HG03460 (cell line): Measurements from ENCODE around the gene PLA2G2C.
"Not testable (repeated sequence)": the region's sequence is repeated elsewhere in the genome, so short reads cannot be mapped to it uniquely, and the experiment has no call there.

Source experiments
- ATAC-seq: cut with Tn5 transposase; IDR thresholded peaks from one replicate; pipeline ENCODE4 v1.9.1; 2021; ENCODE audit not compliant: unreplicated experiment

Gene PLA2G2C

GRCh38 chr1:20138346-20138745 is 48.0 kb downstream of the PLA2G2C start:
- ATAC-seq = no peak

DNA sequence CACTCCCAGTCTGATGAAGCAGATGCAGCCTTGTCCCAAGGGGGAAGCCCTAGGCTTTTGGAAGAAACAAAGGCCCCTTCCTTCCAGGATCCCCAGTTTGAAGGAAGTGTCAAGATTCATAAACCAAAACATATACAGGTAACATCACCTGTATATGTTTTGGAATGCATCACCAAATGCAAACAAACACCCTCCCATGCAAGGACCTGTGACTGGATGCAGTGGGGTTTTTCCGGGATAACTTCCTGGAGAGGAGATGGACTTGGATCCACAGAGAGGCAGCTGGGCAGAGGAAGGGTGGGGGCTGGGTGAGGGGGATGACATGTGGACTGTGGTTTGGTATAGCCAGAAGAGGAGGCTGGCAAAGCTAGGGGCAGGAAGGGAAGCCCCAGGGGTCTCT is 48.7 kb downstream of the PLA2G2C start:
- ATAC-seq = no peak

- ATAC-seq = no peak
These were observed 49.3 kb downstream of the PLA2G2C start for GRCh38 chr1:20137055-20137454.

GRCh38 chr1:20136249-20136648 is 50.1 kb downstream of the PLA2G2C start:
- no peak for ATAC-seq

GRCh38 chr1:20134995-20135394 is 51.3 kb downstream of the PLA2G2C start:
- no peak for ATAC-seq

- not testable (repeated sequence) for ATAC-seq
These were observed 55.8 kb downstream of the PLA2G2C start for GRCh38 chr1:20130518-20130917.

DNA sequence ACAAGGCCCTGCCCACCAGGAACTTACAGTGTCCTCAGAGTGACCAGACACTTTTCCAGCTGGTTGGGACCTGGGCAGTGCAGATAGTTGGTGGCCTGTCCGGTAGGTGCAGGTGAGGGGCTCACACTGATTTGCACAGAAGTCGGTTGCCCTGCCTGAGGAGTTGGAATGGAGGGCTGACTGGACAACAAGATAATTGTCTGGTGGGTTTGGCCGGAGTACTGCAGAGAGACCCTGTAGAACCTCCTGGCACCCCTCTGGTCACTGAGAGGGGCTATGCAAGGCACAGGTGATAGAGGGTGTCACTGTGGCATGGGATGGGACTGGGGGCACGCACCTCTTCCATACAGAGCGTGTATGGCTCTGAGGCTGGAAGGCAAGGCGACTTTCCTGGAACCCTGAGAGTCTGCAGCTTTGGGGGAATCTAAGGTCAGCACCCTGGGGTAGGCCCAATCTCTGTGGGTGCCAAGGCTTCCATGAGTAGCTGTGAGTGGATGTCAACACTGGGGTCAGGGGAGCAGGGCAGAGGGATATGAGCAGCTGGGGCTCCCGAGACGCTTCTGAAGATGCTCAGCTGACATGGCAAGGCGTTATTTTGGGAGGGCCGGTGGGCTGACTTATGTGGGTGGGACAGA is 59.4 kb downstream of the PLA2G2C start:
- no peak for ATAC-seq

GRCh38 chr1:20126041-20126805 is 60.1 kb downstream of the PLA2G2C start:
- peak; percentile 55 for ATAC-seq

DNA sequence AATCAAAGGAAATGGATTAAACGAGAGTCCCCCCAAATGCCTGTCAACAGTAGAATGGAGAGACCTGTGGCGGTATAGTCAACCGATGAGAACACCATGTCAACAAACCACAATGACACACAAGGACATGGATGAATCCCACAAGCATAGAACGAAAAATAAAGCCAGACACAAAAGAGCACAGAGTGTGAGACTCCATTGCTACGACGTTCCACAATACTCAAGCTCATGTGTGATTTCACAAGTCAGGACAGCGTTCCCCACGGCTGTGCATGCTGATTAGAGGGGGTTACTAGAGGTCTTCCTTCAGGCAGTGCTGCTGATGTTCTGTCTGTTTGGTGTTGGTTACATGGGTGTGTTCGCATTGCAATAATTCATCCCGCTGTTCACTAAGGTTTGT is 61.2 kb downstream of the PLA2G2C start:
- no peak for ATAC-seq

- ATAC-seq = no peak
These were observed 61.8 kb downstream of the PLA2G2C start for GRCh38 chr1:20124456-20125057.

DNA sequence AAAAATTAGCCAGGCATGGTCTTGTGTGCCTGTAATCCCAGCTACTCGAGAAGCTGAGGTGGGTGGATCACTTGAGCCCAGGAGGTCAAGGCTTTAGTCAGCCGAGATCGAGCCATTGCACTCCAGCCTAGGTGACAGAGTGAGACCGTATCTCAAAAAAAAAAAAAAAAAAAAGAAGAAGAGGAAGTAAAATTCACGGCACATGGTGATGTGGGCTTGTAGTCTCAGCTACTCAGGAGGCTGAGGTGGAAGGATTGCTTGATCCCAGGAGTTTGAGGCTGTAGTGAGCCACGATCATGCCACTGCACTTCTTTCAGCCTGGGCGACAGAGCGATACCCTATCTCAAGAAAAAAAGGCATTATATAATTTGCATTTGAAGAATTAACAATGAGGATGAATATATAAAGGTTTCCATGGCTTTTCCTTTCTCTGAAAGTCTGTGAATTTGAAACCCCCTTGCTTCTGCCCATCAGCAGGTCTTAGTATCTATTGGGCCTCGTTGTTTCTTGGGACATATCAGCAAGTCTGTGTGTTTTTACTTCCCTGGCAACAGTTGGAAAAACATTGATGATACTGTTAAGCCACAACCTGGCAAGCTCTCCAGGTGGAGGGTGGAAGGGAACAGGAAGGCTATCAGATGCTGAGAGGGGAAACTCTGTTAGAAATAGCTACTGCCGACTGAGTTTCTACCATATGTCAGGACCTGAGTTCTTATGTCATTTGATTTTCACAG is 62.4 kb downstream of the PLA2G2C start:
- ATAC-seq = no peak

DNA sequence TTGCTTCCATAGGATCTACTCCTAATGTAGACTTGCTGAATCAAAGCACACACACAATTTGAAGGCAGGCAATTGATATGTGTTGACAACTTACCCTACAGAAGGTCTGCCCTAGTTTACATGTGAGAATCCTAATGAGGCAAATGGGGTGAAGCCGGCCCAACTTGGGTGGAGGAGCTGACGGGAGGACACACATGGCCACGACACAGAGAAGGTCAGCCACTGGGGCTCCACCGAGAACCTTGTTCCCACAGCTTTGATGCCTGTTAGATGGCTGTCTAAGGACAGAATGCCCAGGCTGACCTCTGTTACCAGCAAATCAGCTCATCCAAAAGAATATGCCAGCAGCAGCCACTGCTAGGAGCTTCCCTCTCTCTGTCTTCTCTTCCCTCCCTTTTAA is 65.5 kb downstream of the PLA2G2C start:
- ATAC-seq = no peak

- no peak for ATAC-seq
These were observed 67.0 kb downstream of the PLA2G2C start, which contains the start of gene PLA2G2D for GRCh38 chr1:20119347-20119746. PLA2G2D (minus strand) TSS chr1:20119536; CDS start chr1:20119498, 38 bp downstream.

DNA sequence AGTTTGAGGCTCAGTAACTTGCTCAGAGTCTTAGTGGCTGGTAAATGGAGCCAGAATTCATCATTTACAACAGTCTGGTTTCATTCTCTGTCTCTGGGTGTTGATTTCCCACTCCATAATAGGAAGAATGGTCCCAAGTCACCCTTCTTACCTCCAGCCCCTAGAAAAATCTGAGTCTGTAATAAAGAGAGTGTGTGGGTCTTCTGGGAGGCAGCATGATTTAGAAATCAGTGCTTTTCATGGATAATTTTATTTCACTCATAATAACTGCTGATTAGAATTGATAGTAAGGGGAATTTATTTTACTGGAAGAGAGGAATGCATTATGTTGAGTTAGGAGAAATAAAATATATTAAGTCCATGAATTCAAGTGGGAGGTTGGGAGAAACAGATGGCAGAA is 69.1 kb downstream of the PLA2G2C start:
- no peak for ATAC-seq

DNA sequence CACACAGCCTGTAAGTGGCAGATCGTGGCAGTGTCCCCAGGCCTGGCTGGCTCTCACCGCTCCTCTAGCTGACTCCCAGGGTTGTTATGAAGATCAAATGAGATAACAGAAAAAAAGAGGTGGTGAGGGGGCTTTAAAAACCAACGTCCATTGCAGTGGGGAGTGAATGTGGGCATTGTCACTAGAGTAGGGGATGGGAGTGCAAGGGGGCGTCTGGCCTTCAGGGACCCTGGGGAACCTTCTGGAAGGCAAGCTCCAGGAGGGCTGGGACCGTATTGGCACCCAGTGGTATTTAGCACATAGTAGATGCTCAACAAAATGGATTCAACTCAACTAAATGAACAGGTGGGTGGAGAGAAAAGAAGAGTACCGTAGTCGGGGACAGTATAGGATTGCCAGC is 70.4 kb downstream of the PLA2G2C start:
- ATAC-seq = no peak

- ATAC-seq = no peak
These were observed 70.8 kb downstream of the PLA2G2C start for GRCh38 chr1:20115479-20115878.

GRCh38 chr1:20114021-20114648 is 72.2 kb downstream of the PLA2G2C start:
- no peak for ATAC-seq
